Fibroblast of lung (primary cell): ENCODE results near the gene RANBP3.

Experiments
- EZH2 ChIP-seq: IDR thresholded peaks from 2 replicates; pipeline ENCODE4 v1.5.1; 2012; ENCODE audit warnings: low read length, control low read depth, mild to moderate bottlenecking; ENCODE audit errors: missing control alignments
- TF ChIP-seq, protein P1 (sequence below), 2 donors: IDR thresholded peaks in 1 of 2; conservative IDR thresholded peaks in 1 of 2; 1 replicate in 1 of 2; 2 replicates in 1 of 2; pipeline ENCODE4 v1.5.1; 2011 to 2012; ENCODE audit warnings: low read length in 2 of 2, control low read depth in 1 of 2, inconsistent platforms in 1 of 2, low read depth in 1 of 2, mild to moderate bottlenecking in 1 of 2

DNA sequence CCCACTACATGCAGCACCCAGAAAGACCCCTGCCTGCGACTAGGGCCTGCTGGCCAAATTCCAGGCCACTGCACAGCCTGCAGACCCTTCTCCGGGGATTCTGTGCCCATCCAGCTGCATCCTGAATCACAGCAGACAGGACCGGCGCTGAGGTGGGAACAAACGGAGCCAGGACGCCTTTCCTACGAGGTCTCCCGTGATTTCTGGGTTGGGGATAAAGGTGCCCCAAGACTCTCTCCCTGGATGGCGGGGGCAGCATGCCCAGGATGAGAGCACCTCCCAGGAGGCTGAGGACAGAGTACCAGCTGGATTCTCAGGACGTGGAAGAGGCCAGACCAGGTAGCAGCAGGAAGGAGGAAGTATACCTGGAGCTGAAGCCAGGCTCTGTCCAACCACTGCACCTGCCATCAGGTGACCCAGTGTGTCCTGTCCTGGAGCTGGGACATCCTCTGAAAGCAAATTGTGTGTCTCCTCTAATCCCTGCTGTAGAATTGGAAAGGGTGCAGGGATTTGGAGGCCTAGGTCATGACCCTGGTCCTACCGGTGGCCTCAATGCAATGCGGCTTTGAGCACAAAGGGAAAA lies 104.2 kb downstream of the RANBP3 start:
- TF ChIP-seq, protein P1, sequence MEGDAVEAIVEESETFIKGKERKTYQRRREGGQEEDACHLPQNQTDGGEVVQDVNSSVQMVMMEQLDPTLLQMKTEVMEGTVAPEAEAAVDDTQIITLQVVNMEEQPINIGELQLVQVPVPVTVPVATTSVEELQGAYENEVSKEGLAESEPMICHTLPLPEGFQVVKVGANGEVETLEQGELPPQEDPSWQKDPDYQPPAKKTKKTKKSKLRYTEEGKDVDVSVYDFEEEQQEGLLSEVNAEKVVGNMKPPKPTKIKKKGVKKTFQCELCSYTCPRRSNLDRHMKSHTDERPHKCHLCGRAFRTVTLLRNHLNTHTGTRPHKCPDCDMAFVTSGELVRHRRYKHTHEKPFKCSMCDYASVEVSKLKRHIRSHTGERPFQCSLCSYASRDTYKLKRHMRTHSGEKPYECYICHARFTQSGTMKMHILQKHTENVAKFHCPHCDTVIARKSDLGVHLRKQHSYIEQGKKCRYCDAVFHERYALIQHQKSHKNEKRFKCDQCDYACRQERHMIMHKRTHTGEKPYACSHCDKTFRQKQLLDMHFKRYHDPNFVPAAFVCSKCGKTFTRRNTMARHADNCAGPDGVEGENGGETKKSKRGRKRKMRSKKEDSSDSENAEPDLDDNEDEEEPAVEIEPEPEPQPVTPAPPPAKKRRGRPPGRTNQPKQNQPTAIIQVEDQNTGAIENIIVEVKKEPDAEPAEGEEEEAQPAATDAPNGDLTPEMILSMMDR (conservative IDR thresholded peaks at IDR 0.05 in 1 of 2, IDR thresholded peaks at IDR 0.05 in 1 of 2; ENCODE audit: low read depth in 1 of 2, low read length in 2 of 2): no peak
- no peak for TF ChIP-seq EZH2
